Activated CD4-positive, alpha-beta T cell treated with anti-CD3 and anti-CD28 coated beads, Interleukin-2, amount 50 U/mL, for 4 hours (primary cell): ENCODE measurements around the gene PIK3R5.
"Not testable (repeated sequence)": the region's sequence is repeated elsewhere in the genome, so short reads cannot be mapped to it uniquely, and the experiment has no call there.

Experiments
- DNase-seq, 2 experiments: peaks; one replicate each; pipeline ENCODE4 v3.0.0-alpha.2; 2020

The PIK3R5 gene

DNA sequence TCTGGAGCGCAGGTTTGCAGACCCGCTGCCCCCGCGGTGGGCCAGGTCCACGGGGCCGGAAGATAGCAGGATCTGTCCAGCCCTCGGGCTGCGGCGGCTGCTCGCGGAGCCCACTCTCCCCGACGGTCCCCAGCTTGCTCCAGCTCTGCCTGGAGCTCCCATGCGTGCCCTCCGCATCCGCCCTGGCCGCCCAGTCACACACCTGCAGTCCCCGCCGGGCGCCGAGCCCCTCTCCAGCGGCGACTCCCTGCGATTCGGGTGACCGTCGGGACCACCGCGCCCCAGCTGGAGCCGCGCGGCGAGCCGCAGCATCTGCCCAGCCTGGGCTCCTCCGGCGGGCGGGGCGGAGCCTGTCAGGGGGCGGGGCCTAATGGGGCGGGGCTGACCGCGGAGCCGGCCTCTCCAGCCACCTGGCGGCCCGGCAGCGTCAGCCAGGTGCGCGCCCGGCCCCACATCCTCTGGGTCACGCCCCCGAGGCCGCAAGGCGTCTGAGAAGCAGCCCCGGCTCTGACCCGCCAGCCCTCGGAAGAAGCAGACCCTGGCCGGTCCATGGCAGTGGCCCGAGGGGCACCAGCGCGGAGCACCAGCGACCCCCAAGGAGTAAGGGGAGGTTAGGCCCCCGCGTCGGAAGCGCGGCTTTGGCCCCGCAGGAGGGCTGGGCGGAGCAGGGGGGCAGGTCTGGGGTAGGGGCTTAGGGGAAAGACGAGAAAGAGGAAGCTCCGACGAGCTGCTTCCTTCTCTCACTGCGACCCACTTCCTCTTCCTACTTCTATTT is at the start of gene PIK3R5:
PIK3R5 (minus strand) TSS at position 314 of the 775 bp plus-strand sequence. CDS start 54,213 bp downstream, outside the sequence.
- peak; percentile 78 to 79 for DNase-seq

DNA sequence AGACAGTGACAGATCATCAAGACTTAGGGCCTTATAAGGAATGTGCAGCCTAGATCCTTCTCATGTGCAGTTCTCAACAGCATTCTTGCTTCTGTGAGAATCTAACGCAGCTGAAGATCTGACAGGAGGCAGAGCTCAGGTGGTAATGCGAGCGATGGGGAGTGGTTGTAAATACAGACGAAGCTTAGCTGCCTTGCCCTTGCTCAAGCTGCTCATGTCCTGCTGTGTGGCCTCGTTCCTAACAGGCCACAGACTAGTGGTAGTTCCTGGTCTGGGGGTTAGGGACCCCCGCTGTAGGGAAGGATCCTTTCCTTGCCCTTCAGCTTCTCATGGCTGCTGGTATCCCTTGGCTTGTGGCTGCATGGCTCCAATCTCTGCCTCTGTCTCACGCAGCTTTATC is 45.5 kb upstream of the PIK3R5 start:
- no peak for DNase-seq

DNA sequence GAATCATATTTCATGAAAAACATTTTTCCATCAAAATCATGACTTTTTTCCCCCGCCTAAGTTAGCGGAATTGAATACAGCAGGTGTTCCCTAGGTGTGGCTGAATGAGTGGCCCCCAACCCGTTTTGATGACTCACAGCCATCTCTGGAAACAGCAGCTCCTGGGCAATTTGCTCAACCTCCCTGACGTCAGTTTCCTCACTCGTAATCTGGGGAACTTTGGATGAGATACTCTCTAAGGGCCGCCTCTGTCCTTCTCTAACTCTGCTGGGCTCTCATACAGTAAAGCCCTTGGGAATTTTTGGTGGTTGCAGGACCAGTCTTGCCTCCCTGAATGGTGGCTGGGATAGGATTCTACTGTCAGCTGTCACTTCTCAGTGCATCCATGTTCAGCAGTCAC is 44.2 kb upstream of the PIK3R5 start:
- no peak for DNase-seq

DNA sequence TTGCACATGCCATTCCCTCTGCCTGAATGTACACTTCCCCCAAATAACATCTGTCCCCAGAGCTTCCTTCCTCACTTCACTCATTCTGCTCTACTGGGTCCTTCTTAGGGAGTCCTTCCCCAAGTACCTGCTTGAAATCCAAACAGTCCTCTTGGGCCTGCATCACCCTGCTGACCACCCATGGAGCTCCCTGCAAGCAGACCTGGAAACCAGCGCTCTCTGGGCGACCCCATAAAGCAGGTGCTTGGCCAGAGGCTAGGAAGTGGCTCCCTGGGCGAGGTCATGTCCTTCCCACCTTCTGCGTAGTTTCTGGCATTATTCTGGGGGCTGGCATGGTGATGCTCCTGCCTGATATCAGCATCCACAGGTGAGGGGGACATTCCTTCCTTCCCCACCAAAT is 43.6 kb upstream of the PIK3R5 start:
- DNase-seq, result no peak

DNA sequence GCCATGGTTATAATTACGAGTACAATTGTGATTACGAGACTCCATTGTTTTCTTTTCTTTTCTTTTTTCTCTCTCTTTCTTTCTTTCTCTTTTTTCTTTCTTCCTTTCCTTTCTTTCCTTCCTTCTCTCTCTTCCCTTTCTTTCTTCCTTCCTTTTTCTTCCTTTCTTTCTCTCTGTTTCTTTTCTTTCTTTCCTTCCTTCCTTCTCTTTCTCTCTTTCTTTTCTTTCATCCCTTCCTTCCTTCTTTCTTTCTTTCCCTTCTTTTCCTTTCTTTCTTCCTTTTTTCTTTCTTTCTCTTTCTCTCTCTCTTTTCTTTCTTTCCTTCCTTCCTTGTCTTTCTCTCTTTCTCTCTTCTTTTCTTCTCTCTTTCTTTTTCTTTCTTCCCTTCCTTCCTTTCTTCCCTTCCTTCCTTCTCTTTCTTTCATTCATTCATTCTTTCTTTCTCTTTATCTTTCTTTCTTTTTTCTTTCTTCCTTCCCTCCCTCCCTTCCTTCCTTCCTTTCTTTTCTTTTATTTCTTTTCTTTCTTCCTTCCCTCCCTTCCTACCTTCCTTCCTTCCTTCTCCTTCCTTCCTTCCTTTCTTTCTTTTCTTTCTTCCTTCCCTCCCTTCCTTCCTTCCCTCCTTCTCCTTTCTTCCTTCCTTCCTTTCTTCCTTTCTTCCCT is 41.7 kb upstream of the PIK3R5 start:
- DNase-seq, result no peak

GRCh38 chr17:9006175-9006767 is 40.8 kb upstream of the PIK3R5 start:
- DNase-seq, result no peak

GRCh38 chr17:9004961-9005285 is 39.4 kb upstream of the PIK3R5 start:
- DNase-seq, result no peak

- DNase-seq, result no peak
Observed at GRCh38 chr17:9004132-9004960, 38.8 kb upstream of the PIK3R5 start.

DNA sequence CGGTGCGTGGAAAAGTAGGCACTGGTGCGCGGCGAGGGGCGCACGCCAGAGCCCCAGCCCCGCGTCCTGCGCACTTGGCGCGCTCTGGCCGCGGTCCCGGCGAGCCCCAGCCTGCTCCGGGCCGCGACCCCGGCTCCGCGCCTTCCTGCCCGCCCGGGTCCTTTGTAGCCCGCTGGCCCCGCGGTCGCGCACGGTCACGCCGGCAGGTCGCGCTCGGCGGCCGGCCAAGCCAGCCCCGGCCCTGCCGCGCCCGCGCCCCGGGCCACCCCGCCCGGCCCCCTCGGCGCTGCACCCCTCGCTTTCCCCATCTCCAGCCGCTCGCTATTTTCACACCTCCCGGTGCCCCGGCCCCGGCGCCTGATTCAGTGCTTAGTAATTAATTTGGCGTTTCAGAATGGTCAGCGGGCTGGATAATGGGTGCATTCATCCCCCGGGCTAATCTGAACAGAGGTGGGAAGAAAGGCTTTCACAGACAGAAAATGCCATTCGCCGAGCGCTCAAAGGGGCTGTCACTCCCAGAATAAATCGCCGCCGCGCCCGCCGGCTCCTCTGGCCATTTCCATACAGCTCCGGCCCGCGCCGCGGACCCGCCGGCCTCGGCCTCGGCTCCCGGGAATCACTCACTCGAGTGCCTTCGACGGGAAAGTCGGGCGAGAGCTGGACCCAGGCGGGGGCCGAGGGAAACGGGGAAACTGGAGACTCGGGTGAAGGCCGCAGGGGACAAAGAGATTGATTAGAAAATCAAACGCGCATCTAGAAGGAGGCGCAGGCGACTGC is 38.0 kb upstream of the PIK3R5 start:
- DNase-seq, result no peak

DNA sequence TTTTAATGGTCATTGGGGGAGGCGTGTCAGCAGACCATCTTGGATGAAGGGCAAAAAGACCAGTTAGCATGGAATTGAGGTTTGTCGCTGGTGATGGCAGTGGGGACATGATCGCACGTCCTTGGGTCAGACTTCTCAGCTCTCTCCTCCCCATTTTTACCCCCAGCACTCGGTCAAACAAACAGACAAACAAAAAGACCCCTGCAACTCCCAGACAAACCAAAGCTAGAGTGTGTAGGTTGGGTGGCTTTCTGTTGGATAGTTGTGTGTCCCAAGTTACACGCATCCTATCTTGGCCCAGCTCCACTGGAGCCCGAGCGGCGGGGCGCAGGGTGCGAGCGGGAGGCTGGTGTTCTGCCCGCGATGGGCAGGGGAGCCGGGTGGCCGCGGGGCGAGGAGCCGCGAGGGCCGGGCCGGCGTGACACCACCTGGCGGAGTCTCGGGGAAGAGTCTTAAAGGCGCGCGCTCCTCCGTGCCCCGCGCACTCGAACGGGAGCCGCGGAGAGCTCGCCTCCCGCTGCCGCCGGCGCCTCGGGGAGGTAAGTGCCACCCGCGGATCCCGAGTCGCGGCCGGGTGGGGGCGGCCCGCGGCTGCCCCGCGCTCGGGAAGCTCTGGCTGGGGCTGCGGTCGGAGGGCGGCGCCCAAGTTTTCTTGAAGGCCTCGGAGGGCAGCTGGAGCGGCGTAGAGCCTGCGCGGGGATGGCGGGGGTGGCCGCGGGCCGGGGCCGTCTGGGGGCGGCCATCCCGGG is 37.3 kb upstream of the PIK3R5 start:
- DNase-seq, result peak in 1 of 2 experiments; percentile 16

DNA sequence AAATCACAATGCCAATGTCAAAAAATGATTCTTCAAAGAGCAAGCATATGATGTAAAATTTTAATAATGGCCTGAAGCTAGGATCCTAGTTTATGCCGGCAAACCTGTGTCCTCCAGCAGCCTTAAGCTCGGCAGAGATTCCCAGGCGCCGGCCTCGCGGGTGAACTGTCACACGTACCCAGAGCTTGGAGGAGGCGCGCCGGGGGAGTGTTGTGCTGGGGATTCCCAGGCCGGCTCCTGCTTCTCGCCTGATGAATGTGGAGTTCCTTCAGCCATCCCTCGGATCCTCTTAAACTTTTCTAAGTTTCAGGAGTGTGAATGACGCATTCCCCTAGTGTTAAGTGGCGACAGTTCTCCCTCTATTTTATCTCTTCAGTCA is 36.7 kb upstream of the PIK3R5 start:
- DNase-seq, result no peak

DNA sequence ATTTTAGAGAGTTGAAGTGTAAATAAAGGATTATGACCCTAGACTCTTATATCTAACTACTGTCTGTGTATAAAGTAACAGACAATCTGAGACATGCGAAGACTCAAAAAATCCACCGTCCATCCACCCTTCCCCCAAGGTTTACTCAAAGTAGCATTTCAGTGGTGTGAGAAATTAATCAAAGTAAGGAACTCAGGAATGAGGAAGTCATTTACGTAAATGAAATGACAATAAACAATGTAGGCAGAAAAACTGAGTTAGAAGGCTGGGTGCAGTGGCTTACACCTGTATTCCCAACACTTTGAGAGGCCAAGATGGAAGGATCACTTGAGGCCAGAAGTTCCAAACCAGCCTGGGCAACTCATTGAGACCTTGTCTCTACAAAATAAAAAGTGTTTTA is 36.1 kb upstream of the PIK3R5 start:
- DNase-seq, result no peak

- peak; percentile 74 to 77 for DNase-seq
Observed at GRCh38 chr17:8997994-8998628, 32.6 kb upstream of the PIK3R5 start.

DNA sequence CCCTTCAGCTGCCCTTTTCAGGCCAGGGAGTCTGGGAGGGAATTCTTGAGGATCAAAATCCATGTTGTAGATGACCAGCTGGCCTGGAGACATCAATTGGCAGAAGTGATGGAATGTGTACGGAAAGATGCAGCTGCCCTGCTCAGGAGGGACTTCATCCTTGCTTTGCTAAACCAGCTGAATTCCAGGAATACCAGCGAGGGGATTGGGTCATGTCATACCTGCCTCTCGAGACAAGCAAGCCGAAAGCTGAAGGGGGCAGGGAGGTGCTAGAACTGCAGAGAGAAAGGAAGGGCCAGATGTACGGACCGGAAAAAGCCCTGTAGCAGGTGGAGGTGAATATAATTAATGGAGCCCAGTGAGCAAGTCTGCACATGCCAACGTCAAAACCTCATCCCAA is 30.2 kb upstream of the PIK3R5 start:
- no peak for DNase-seq

DNA sequence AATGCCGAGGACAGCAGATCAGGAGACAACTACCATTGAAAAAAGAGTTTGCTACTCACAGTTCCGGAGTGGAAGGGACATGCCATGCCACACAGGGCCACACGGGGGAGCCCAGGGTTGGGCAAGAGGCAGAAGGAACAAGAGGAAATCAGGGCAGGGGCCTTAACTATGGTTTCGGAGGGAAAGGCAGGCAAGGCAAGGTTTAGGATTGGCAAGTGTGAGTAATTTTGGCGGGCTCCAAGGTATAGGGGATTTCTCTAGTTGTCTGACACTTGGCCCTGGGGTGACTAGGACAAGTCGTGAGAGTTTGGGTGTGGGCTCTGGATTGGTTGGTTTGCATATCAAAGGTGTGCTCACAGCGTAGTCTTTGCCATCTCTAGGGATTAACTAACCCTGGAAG is 28.8 kb upstream of the PIK3R5 start:
- DNase-seq, result peak; percentile 58 to 63

GRCh38 chr17:8991514-8992285 is 26.2 kb upstream of the PIK3R5 start:
- DNase-seq, result peak; percentile 59 to 61

DNA sequence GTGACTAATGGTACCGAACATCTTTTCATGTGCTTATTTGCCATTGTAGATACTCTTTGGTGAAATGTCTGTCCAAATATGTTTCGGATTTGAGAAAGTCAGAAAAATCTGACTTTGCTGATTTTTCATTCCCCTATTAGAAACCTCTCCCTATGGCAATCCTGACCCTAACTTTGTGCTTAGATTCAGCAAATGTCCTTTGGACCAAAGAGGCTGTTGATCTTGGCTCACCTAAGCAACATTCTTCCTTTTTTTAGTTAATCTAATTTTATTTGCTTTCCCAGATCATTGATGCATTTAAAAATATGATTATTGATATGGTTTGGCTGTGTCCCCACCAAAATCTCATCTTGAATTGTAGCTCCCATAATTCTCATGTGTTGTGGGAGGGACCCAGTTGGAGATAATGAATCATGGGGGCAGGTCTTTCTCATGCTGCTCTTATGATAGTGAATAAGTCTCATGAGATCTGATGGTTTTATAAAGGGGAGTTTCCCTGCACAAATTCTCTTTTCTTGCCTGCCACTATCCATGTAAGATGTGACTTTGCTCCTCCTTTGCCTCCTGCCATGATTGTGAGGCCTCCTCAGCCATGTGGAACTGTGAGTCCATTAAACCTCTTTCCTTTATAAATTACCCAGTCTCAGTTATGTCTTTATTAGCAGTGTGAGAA is 22.9 kb upstream of the PIK3R5 start:
- not testable (repeated sequence) for DNase-seq

DNA sequence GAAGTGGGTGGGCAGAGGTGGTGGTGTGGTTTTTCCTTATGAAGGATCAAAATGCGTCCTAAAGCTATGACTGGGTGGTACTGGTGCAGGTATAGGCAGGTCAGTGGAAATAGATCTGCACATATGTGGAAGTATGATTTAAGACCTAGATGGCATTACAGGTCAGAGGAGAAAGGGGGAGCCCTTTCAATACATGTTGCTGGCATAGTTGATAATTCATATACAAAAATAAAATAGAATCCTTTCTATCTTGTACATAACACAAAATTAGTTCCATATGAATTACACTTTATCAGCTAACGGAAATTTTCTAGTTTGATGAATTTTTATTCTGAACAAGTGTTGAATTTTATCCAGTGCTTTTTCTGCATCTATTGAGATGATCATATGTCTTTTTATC is 20.8 kb upstream of the PIK3R5 start:
- DNase-seq, result no peak

DNA sequence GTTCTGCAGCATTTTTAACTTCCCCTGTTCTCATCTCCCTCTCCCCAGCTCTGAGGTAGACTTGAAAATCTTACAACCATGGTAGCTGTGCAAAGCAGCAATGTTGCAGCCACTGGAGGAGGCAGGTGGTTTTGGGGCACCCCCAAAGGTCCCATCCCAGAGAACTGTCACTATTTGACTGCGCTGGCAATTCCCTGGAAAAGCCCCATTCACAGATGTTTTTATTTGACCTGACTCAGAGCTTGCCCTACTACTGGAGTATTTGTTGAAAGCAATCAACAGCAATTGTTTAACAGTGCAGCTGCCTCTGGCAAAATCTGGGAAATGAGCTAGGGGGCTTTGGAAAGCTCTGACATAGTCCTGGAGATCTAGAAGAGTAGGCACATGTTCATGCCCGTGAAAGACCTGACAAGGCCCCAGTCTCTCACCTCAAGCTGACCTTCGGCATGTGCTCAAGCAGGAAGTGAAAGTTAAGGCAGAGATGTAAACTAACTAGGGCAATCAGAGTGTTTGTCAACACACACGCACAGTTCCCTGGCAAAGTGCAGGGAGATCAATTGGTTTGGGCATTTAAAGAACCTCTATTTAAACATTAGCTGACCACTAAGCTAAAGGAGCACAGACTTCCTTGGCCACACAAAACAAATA is 19.7 kb upstream of the PIK3R5 start:
- no peak for DNase-seq
